NCI-H187 treated with DMSO at 0.1 percent for 48 hours (cell line): ENCODE results near the gene SNORC.
"Not testable (repeated sequence)": the region's sequence is repeated elsewhere in the genome, so short reads cannot be mapped to it uniquely, and the experiment has no call there.

Source experiments
- DNase-seq: peaks from one replicate; lab custom pipeline; 2025; lab: John Stamatoyannopoulos, UW

The SNORC gene

GRCh38 chr2:232870018-232870765 is at the start of gene SNORC:
TSS of gene SNORC (plus strand) at chr2:232870264. CDS start at chr2:232870342, 78 bp downstream.
- DNase-seq = no peak

GRCh38 chr2:232829988-232830387 is 40.1 kb upstream of the SNORC start:
- DNase-seq = no peak

- DNase-seq = no peak
These were observed 38.6 kb upstream of the SNORC start for GRCh38 chr2:232831496-232831895.

GRCh38 chr2:232833830-232834229 is 36.2 kb upstream of the SNORC start:
- DNase-seq = no peak

- no peak for DNase-seq
These were observed 34.3 kb upstream of the SNORC start for GRCh38 chr2:232835687-232836208.

- DNase-seq = no peak
These were observed 33.1 kb upstream of the SNORC start for GRCh38 chr2:232836934-232837333.

GRCh38 chr2:232838406-232838874 is 31.6 kb upstream of the SNORC start:
- DNase-seq = no peak

- no peak for DNase-seq
These were observed 30.5 kb upstream of the SNORC start for GRCh38 chr2:232839411-232840079.

GRCh38 chr2:232842689-232843088 is 27.4 kb upstream of the SNORC start:
- DNase-seq = no peak

GRCh38 chr2:232843834-232844233 is 26.2 kb upstream of the SNORC start:
- DNase-seq = no peak

- no peak for DNase-seq
These were observed 24.0 kb upstream of the SNORC start for GRCh38 chr2:232846055-232846454.

- DNase-seq = no peak
These were observed 20.0 kb upstream of the SNORC start for GRCh38 chr2:232850039-232850438.

- DNase-seq = not testable (repeated sequence)
These were observed 18.0 kb upstream of the SNORC start for GRCh38 chr2:232852081-232852480.

GRCh38 chr2:232852676-232853075 is 17.4 kb upstream of the SNORC start:
- no peak for DNase-seq

- DNase-seq = no peak
These were observed 16.0 kb upstream of the SNORC start for GRCh38 chr2:232854082-232854481.

- no peak for DNase-seq
These were observed 12.9 kb upstream of the SNORC start for GRCh38 chr2:232857158-232857563.

GRCh38 chr2:232859385-232859916 is 10.6 kb upstream of the SNORC start:
- no peak for DNase-seq

- no peak for DNase-seq
These were observed 9.3 kb upstream of the SNORC start for GRCh38 chr2:232860593-232861241.

GRCh38 chr2:232861353-232861752 is 8.7 kb upstream of the SNORC start:
- DNase-seq = no peak

GRCh38 chr2:232863996-232864395 is 6.1 kb upstream of the SNORC start:
- no peak for DNase-seq

- no peak for DNase-seq
These were observed 4.9 kb upstream of the SNORC start for GRCh38 chr2:232865165-232865564.

GRCh38 chr2:232866104-232866503 is 4.0 kb upstream of the SNORC start:
- no peak for DNase-seq
